Measurements from ENCODE around the gene TATDN3. TPM values are rescaled to one million over a fixed set of nuclear protein-coding genes. Genes with fewer than 3 reads are reported as not detected.

The TATDN3 gene
- total RNA-seq, 1 experiment from 2014 or later = 13.8 TPM

GRCh38 chr1:212781225-212781624 is 10.5 kb upstream of the TATDN3 start:
- H2AK5ac ChIP-seq (ENCODE audit: insufficient read length, low read length) = no peak overlapping the region
- no peak for TF ChIP-seq CTCF (conservative IDR thresholded peaks at IDR 0.05)
- no peaks in the 10 kb centered on the region for H3K4me1 ChIP-seq (ENCODE audit: insufficient read depth, low read length)
- H3K18ac ChIP-seq (ENCODE audit: insufficient read length, low read depth, low read length) = no peak overlapping the region
- H3K4me3 Mint-ChIP-seq = no peak overlapping the region
- no peak overlapping the region for H3K23ac ChIP-seq (ENCODE audit: insufficient read length, low read depth, low read length)
- H3K14ac ChIP-seq (ENCODE audit: insufficient read depth, low read length) = no peak overlapping the region
- H2BK12ac ChIP-seq (ENCODE audit: insufficient read length, low read depth, low read length) = no peak overlapping the region
- peaks cover 7 to 12% of the 10 kb centered on the region in 2 experiments for H3K9me3 Mint-ChIP-seq
- no peak overlapping the region for H3K9ac ChIP-seq (ENCODE audit: extremely low read depth, insufficient read length, low read length)
- no peak overlapping the region for H3K56ac ChIP-seq (ENCODE audit: insufficient read length, low read depth, low read length)
- no peaks in the 10 kb centered on the region for H3K79me1 ChIP-seq (ENCODE audit: insufficient read depth, low read depth, low read length, poor library complexity, severe bottlenecking)
- no peak overlapping the region for H4K91ac ChIP-seq (ENCODE audit: insufficient read length, low read depth, low read length)
- no peak overlapping the region for H4K8ac ChIP-seq (replicated peaks; ENCODE audit: insufficient read length, low read depth, low read length)
- H3K4me1 Mint-ChIP-seq = no peaks in the 10 kb centered on the region
- no peak overlapping the region for H2BK15ac ChIP-seq (ENCODE audit: low read depth, low read length)
- no peak overlapping the region for H2BK120ac ChIP-seq (ENCODE audit: low read depth, low read length, poor library complexity, severe bottlenecking)
- no peak overlapping the region for H2AFZ ChIP-seq (ENCODE audit: low read length)
- no peak overlapping the region for H3K27ac Mint-ChIP-seq
- no peaks in the 10 kb centered on the region for H3K23me2 ChIP-seq (ENCODE audit: insufficient read length, low read depth, low read length, poor library complexity, severe bottlenecking)
- H4K5ac ChIP-seq (ENCODE audit: insufficient read length, low read depth, low read length) = no peak overlapping the region
- H3K9me3 ChIP-seq (ENCODE audit: control insufficient read depth, low read depth, low read length) = no peaks in the 10 kb centered on the region
- no peak overlapping the region for H3K4me2 ChIP-seq (ENCODE audit: insufficient read depth, insufficient read length, low read length)
- H4K20me1 ChIP-seq (ENCODE audit: control insufficient read depth, insufficient read depth, insufficient read length) = no peaks in the 10 kb centered on the region
- no peak for DNase-seq
- no peak overlapping the region for H3K27ac ChIP-seq (ENCODE audit: insufficient read length, low read depth, low read length)
- peaks cover 49 to 73% (median 71%) of the 10 kb centered on the region in 3 experiments for H3K36me3 Mint-ChIP-seq (ENCODE audit: insufficient read depth in 1 of 3, low read depth in 3 of 3)
- no peaks in the 10 kb centered on the region for H3K27me3 Mint-ChIP-seq (ENCODE audit: low read depth)
- no peaks in the 10 kb centered on the region for H3K27me3 ChIP-seq (ENCODE audit: insufficient read depth, low read length)
- no peaks in the 10 kb centered on the region for H3K79me2 ChIP-seq (ENCODE audit: insufficient read depth, low read length)
- WGBS (ENCODE audit: extremely low coverage, insufficient read length, low lambda C conversion rate) = no CpG with 5 or more reads among the region's 2 CpGs
- H2BK5ac ChIP-seq (ENCODE audit: insufficient read length, low read length) = no peak overlapping the region
- no peak overlapping the region for H2BK20ac ChIP-seq (ENCODE audit: low read depth, low read length, poor library complexity, severe bottlenecking)
- no peak overlapping the region for H3T11ph ChIP-seq (ENCODE audit: low read length)
- H3K4ac ChIP-seq (ENCODE audit: low read depth, low read length) = no peak overlapping the region
